Mammary epithelial cell (primary cell): Measurements from ENCODE around the gene PRKCH.

ENCODE experiments used
- EZH2 ChIP-seq: IDR thresholded peaks from 2 replicates; pipeline ENCODE4 v1.6.1; 2012; ENCODE audit warnings: low read length, inconsistent platforms, borderline replicate concordance
- TF ChIP-seq, protein P1 (sequence below), 2 donors: IDR thresholded peaks in 1 of 2; conservative IDR thresholded peaks in 1 of 2; 2 replicates each; pipeline ENCODE4 v1.5.1; 2011 to 2012; ENCODE audit warnings: inconsistent platforms in 2 of 2, low read length in 2 of 2, mild to moderate bottlenecking in 2 of 2, control low read depth in 1 of 2, low read depth in 1 of 2; ENCODE audit not compliant: insufficient read depth in 1 of 2; ENCODE audit errors: extremely low read depth in 1 of 2

GRCh38 chr14:61277784-61278183 is 43.6 kb upstream of the PRKCH start:
- TF ChIP-seq, protein P1, sequence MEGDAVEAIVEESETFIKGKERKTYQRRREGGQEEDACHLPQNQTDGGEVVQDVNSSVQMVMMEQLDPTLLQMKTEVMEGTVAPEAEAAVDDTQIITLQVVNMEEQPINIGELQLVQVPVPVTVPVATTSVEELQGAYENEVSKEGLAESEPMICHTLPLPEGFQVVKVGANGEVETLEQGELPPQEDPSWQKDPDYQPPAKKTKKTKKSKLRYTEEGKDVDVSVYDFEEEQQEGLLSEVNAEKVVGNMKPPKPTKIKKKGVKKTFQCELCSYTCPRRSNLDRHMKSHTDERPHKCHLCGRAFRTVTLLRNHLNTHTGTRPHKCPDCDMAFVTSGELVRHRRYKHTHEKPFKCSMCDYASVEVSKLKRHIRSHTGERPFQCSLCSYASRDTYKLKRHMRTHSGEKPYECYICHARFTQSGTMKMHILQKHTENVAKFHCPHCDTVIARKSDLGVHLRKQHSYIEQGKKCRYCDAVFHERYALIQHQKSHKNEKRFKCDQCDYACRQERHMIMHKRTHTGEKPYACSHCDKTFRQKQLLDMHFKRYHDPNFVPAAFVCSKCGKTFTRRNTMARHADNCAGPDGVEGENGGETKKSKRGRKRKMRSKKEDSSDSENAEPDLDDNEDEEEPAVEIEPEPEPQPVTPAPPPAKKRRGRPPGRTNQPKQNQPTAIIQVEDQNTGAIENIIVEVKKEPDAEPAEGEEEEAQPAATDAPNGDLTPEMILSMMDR (conservative IDR thresholded peaks at IDR 0.05 in 1 of 2, IDR thresholded peaks at IDR 0.05 in 1 of 2; ENCODE audit: extremely low read depth in 1 of 2, insufficient read depth in 1 of 2, low read depth in 1 of 2, low read length in 2 of 2) = no peak
- no peak for TF ChIP-seq EZH2
